ENCODE data around the gene PGM5. TPM values are rescaled to one million over a fixed set of nuclear protein-coding genes. Genes with fewer than 3 reads are reported as not detected.
A peak's percentile ranks its signal among the peaks of the same experiment; 100 is the strongest.

Gene PGM5
- total and polyA plus RNA-seq, 2 donors from 2014 or later = 16.3 to 53.1 TPM

- intact Hi-C loops (cut with DNase I) = no loop called here
- FAIRE-seq = no peak
- peak within 1 kb of the TSS; percentile 17 to 75 (median 62) for H3K4me3 ChIP-seq (ENCODE audit: low read length in 3 of 3)
- no peaks in the 10 kb centered on the region for H3K27me3 ChIP-seq (ENCODE audit: control insufficient read depth, insufficient read depth, low read length)
- H3K9ac ChIP-seq (ENCODE audit: low read length in 3 of 3) = peak within 1 kb of the TSS in 1 of 3 donors; percentile 51
- H3K27ac ChIP-seq (ENCODE audit: low read depth in 2 of 2, low read length in 2 of 2) = peak within 1 kb of the TSS; percentile 48 to 70
- no peak for TF ChIP-seq CTCF (IDR thresholded peaks at IDR 0.05; ENCODE audit: borderline replicate concordance, extremely low read depth, insufficient read depth)
- no peaks in the 10 kb centered on the region for H3K36me3 ChIP-seq (ENCODE audit: control insufficient read depth in 2 of 3, insufficient read depth in 3 of 3, low read length in 3 of 3)
- peaks cover 0 to 13% (median 12%) of the 10 kb centered on the region in 3 donors for H3K4me1 ChIP-seq (ENCODE audit: control insufficient read depth in 2 of 3, insufficient read depth in 2 of 3, low read depth in 1 of 3, low read length in 3 of 3)
- peak in 4 of 5 donors; percentile 61 to 83 (median 72) for DNase-seq
- no peaks in the 10 kb centered on the region for H3K9me3 ChIP-seq (ENCODE audit: control insufficient read depth in 2 of 3, insufficient read depth in 1 of 3, low read length in 3 of 3)
These were observed 184.5 kb downstream of the PGM5 start, which contains the start of gene TMEM252 for GRCh38 chr9:68540712-68541535. Gene TMEM252, minus strand, starts transcription at chr9:68540883. Its CDS starts 69 bp downstream, at chr9:68540814.

- Histone ChIP-seq H3K27ac (ENCODE audit: low read depth in 2 of 2, low read length in 2 of 2) (peak overlapping the region in 1 of 2 donors; percentile 63), H3K4me1 (ENCODE audit: control insufficient read depth in 2 of 3, insufficient read depth in 2 of 3, low read depth in 1 of 3, low read length in 3 of 3) (peaks cover 0 to 15% (median 12%) of the 10 kb centered on the region in 3 donors), H3K36me3 (ENCODE audit: control insufficient read depth in 2 of 3, insufficient read depth in 3 of 3, low read length in 3 of 3) (no peaks in the 10 kb centered on the region), H3K27me3 (ENCODE audit: control insufficient read depth, insufficient read depth, low read length) (no peaks in the 10 kb centered on the region), H3K9me3 (ENCODE audit: control insufficient read depth in 2 of 3, insufficient read depth in 1 of 3, low read length in 3 of 3) (no peaks in the 10 kb centered on the region), H3K9ac (ENCODE audit: low read length in 3 of 3) (peak overlapping the region in 1 of 3 donors; percentile 29), H3K4me3 (ENCODE audit: low read length in 3 of 3) (peak overlapping the region in 2 of 3 donors; percentile 28 to 55)
- FAIRE-seq (no peak), DNase-seq (no peak)
- intact Hi-C loops (cut with DNase I) = no loop called here
- TF ChIP-seq CTCF (IDR thresholded peaks at IDR 0.05; ENCODE audit: borderline replicate concordance, extremely low read depth, insufficient read depth) = no peak
These were observed 185.2 kb downstream of the PGM5 start for GRCh38 chr9:68541568-68541967.

- FAIRE-seq = no peak
- Histone ChIP-seq H3K9me3 (ENCODE audit: control insufficient read depth in 2 of 3, insufficient read depth in 1 of 3, low read length in 3 of 3) (no peaks in the 10 kb centered on the region), H3K9ac (ENCODE audit: low read length in 3 of 3) (no peak overlapping the region), H3K27me3 (ENCODE audit: control insufficient read depth, insufficient read depth, low read length) (no peaks in the 10 kb centered on the region), H3K36me3 (ENCODE audit: control insufficient read depth in 2 of 3, insufficient read depth in 3 of 3, low read length in 3 of 3) (no peaks in the 10 kb centered on the region), H3K4me1 (ENCODE audit: control insufficient read depth in 2 of 3, insufficient read depth in 2 of 3, low read depth in 1 of 3, low read length in 3 of 3) (peaks cover 0 to 16% (median 12%) of the 10 kb centered on the region in 3 donors), H3K27ac (ENCODE audit: low read depth in 2 of 2, low read length in 2 of 2) (peak overlapping the region; percentile 25 to 38), H3K4me3 (ENCODE audit: low read length in 3 of 3) (no peak overlapping the region)
- TF ChIP-seq CTCF (IDR thresholded peaks at IDR 0.05; ENCODE audit: borderline replicate concordance, extremely low read depth, insufficient read depth) = no peak
- no peak for DNase-seq
- intact Hi-C loops (cut with DNase I) = no loop called here
These were observed 188.8 kb downstream of the PGM5 start for GRCh38 chr9:68545033-68545705.

Data from kidney (tissue), 14 donors.